GM20000 (cell line): ENCODE results near the gene SPA17.

ENCODE experiments used
- DNase-seq: peaks from one replicate; pipeline ENCODE4 v3.0.0; 2012; ENCODE audit warnings: low spot score
- CTCF ChIP-seq: IDR thresholded peaks from 2 replicates; pipeline ENCODE4 v1.5.1; 2012; ENCODE audit warnings: mild to moderate bottlenecking, control low read depth; ENCODE audit errors: extremely low read depth, missing control alignments

SPA17 gene

GRCh38 chr11:124663861-124664260 is 9.8 kb upstream of the SPA17 start:
- DNase-seq = no peak
- no peak for TF ChIP-seq CTCF

- no peak for TF ChIP-seq CTCF
These were observed 6.1 kb upstream of the SPA17 start for GRCh38 chr11:124667601-124668000.

GRCh38 chr11:124669193-124669592 is 4.5 kb upstream of the SPA17 start:
- TF ChIP-seq CTCF = peak; percentile 75
- DNase-seq = peak; percentile 73

More at GRCh38 chr11:124667601-124668000, 6.1 kb upstream of the SPA17 start:
- DNase-seq = no peak

- peak; percentile 15 for DNase-seq
- TF ChIP-seq CTCF = no peak
These were observed 3.0 kb upstream of the SPA17 start for GRCh38 chr11:124670732-124671131.

GRCh38 chr11:124672536-124673215 is 1.0 kb upstream of the SPA17 start:
- DNase-seq = no peak
- TF ChIP-seq CTCF = no peak

- no peak for TF ChIP-seq CTCF
- DNase-seq = no peak
These were observed 439 bp downstream of the SPA17 start for GRCh38 chr11:124674168-124674517.

DNA sequence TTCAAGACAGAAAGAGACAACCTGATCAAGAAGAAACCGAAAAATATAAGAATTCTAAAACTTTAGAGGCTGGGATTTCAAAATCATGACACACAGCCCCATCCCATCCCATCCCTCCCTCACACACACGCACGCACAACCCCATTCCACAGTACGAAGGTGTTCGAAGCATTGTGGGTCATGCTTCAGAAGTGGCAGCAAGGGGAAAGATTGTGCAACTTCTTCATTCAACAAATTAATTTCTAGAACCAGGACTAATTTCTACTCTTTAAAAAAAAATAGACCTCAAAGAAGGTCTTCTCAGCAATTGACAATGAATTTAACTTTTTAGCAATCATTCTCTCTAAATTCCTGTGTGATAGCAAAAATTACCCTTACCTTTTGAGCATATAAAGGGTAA is 867 bp downstream of the SPA17 start:
- TF ChIP-seq CTCF = no peak
- no peak for DNase-seq
